CD4-positive, alpha-beta T cell treated with Interleukin-15 for 4 hours (primary cell): ENCODE results near the gene OR2C1.

ENCODE experiments used
- DNase-seq: peaks from one replicate; pipeline ENCODE4 v3.0.0-alpha.2; 2020; ENCODE audit warnings: low spot score

Gene OR2C1

DNA sequence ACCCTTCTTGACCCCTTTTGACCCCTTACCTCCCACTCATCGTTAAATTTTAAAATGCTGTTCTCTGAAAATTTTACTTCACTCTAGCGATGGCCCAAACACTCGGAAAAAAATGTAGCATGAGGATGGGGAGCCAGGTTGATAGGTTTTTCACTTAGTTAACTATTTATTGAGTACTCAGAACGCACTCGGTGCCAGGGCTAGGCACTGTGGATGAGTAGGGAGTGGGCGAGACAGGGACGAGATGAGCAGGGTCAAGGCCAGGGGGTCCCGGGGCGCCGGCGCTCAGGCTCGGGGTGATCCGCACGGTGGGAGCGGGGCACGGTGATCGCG is 44.7 kb downstream of the OR2C1 start:
- no peak for DNase-seq

DNA sequence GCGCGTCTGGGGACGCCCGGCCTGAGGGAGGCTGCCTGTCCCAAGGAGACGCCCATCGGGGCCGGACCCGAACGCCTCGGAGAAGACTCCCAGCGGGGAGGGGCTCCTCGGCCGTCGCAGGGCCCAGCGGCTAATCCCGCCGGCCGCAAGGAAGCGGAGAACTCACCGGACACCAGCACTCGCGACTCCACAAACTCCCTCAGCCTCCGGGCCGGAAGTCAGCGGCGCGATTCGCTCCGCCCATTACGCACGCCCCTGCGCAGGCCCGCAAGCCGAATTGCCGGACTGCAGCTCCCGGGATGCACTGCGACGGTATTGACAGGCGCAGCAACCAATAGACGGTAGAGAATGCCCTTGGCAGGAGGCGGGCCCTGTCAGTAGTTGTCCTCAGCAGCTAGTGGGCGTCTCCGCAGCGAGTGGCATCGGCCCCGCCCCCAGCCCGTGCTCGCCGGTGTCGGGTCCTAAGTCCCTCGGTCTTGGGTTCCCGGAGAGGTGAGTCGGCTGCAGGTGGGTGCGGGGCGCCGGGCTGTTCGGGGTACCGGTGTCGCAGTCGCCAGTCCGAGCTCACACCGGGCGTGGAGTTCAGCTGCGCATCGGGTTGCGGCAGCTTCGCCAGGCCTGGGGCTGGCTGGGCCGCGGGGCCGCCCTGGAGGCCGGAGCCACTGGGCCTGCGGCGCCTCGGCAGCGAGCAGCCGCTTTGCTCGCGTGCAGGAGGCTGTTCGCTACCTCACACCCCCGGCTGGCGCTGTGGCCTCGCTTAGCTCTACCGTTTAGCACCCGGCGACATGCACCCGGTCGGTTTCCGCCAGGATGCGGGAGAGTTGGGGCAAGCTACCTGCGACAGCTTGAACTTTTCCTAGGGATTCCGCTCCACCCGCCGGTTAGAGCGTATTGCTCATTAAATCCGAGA is 45.3 kb downstream of the OR2C1 start, which contains the start of the genes ZNF174 and ZSCAN32:
Gene ZNF174, plus strand, starts transcription at position 437 of the 910 bp plus-strand sequence. CDS start 790 bp downstream, outside the sequence.
Gene ZSCAN32, minus strand, starts transcription at position 226 of the 910 bp plus-strand sequence. CDS start 3,447 bp downstream, outside the sequence.
- peak; percentile 100 for DNase-seq

DNA sequence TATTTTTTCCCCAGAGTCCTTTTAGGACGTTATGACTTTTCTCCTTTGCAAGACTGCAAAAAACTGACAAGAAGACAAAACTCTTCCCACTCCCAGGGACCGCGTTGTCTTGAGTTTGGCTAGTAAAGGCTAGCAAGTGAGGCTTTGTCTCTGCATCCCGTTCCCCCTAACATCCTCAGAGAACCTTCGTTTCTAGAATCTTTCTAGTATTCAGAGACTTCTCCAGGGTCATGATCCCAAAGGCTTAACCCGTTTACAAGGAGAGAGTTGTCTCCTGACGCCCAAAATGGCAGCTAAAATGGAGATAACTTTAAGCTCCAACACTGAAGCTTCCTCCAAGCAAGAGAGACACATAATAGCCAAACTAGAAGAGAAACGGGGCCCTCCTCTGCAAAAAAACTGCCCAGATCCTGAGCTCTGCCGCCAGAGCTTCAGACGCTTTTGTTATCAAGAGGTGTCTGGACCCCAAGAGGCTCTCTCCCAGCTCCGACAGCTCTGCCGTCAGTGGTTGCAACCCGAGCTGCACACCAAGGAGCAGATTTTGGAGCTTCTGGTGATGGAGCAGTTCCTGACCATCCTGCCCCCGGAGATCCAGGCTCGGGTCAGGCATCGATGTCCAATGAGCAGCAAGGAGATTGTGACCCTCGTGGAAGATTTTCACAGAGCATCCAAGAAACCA is 46.2 kb downstream of the OR2C1 start:
- DNase-seq = no peak
